GM12873 (cell line): ENCODE results near the gene CPA4.

Experiments
- CTCF ChIP-seq: IDR thresholded peaks from 2 replicates; pipeline ENCODE4 v1.5.1; 2012; ENCODE audit warnings: low read depth, mild to moderate bottlenecking, moderate library complexity, low read length, control low read depth; ENCODE audit not compliant: insufficient read depth; ENCODE audit errors: missing control alignments

Gene CPA4

GRCh38 chr7:130273933-130274255 is 19.1 kb upstream of the CPA4 start:
- TF ChIP-seq CTCF: no peak

GRCh38 chr7:130274296-130274695 is 18.7 kb upstream of the CPA4 start:
- no peak for TF ChIP-seq CTCF

- TF ChIP-seq CTCF: no peak
Measured at GRCh38 chr7:130274983-130275591, 17.9 kb upstream of the CPA4 start.

GRCh38 chr7:130275826-130276297 is 17.1 kb upstream of the CPA4 start:
- TF ChIP-seq CTCF: no peak

- TF ChIP-seq CTCF: no peak
Measured at GRCh38 chr7:130276796-130277762, 15.9 kb upstream of the CPA4 start.

- TF ChIP-seq CTCF: no peak
Measured at GRCh38 chr7:130277763-130278643, 15.0 kb upstream of the CPA4 start.
